ENCODE data around the gene TTC9B. TPM values are rescaled to one million over a fixed set of nuclear protein-coding genes. Genes with fewer than 3 reads are reported as not detected.

The TTC9B gene
- total RNA-seq, 4 donors from 2014 or later, result not detected

DNA sequence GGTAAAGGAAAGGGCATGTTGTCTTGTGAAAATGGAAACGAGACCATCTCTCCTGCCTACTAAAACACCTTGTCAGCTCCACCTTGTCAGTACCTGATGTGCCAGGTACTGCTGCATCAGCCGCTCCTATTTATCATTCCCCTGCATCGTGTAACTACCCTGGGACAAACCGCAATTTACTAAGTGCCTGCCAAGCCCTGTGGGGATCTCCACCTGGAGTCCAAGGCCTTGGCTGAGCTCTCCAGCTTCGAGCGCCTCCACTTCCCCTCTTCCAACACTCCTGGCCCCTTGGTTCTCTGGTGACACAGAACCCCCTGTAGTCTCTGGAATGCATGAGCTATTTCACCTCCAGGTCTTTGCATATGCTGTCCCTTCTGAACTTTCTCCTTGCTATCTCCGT, 34.2 kb upstream of the TTC9B start:
- H3K27me3 ChIP-seq, result no peaks in the 10 kb centered on the region
- H3K27ac ChIP-seq, result peak overlapping the region in 3 of 4 donors; percentile 35 to 95 (median 61)
- in situ Hi-C loops (cut with MboI; ENCODE audit: low sequenced_read_pairs in 4 of 4), result no loop called here
- ATAC-seq (no peak), DNase-seq (no peak)
- H3K9me3 ChIP-seq, result no peaks in the 10 kb centered on the region
- intact Hi-C loops (cut with DNase I; ENCODE audit: low total_unique reads), result no loop called here
- peaks cover 15 to 49% of the 10 kb centered on the region in 2 donors for H3K4me1 ChIP-seq
- no peak overlapping the region for H3K4me3 ChIP-seq
- no peak for TF ChIP-seq POLR2A (IDR thresholded peaks at IDR 0.05)
- TF ChIP-seq, protein P1, sequence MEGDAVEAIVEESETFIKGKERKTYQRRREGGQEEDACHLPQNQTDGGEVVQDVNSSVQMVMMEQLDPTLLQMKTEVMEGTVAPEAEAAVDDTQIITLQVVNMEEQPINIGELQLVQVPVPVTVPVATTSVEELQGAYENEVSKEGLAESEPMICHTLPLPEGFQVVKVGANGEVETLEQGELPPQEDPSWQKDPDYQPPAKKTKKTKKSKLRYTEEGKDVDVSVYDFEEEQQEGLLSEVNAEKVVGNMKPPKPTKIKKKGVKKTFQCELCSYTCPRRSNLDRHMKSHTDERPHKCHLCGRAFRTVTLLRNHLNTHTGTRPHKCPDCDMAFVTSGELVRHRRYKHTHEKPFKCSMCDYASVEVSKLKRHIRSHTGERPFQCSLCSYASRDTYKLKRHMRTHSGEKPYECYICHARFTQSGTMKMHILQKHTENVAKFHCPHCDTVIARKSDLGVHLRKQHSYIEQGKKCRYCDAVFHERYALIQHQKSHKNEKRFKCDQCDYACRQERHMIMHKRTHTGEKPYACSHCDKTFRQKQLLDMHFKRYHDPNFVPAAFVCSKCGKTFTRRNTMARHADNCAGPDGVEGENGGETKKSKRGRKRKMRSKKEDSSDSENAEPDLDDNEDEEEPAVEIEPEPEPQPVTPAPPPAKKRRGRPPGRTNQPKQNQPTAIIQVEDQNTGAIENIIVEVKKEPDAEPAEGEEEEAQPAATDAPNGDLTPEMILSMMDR (IDR thresholded peaks at IDR 0.05 in 4 of 5, conservative IDR thresholded peaks at IDR 0.05 in 1 of 5), result no peak
- peaks cover 0 to 32% of the 10 kb centered on the region in 2 donors for H3K36me3 ChIP-seq

DNA sequence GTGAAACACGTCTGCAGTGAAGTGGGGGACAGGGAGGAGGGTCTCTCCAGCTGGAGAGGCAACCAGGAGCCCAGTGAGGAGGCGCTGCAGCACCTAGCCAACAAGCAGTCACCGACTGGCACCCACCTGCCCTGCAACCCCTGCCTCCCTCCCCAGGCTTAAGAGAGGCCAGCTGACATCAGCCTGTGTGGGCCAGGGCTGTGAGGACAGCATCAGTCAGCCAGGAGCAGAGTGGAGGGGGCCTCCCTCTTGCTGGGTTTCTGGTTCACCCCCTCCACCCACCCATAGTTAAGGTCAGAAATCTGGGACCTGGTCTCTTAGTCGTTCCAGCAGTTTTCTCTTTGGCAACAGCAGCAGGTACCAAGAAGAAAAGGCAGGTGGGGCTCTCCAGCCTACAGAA, 33.8 kb upstream of the TTC9B start:
- in situ Hi-C loops (cut with MboI; ENCODE audit: low sequenced_read_pairs in 4 of 4), result no loop called here
- Histone ChIP-seq H3K4me1 (peaks cover 13 to 49% of the 10 kb centered on the region in 2 donors), H3K9me3 (no peaks in the 10 kb centered on the region), H3K27ac (peak overlapping the region in 3 of 4 donors; percentile 19 to 95 (median 19)), H3K36me3 (peaks cover 0 to 32% of the 10 kb centered on the region in 2 donors), H3K4me3 (no peak overlapping the region), H3K27me3 (no peaks in the 10 kb centered on the region)
- intact Hi-C loops (cut with DNase I; ENCODE audit: low total_unique reads), result no loop called here
- TF ChIP-seq, protein P1 (IDR thresholded peaks at IDR 0.05 in 4 of 5, conservative IDR thresholded peaks at IDR 0.05 in 1 of 5), result no peak
- no peak for TF ChIP-seq POLR2A (IDR thresholded peaks at IDR 0.05)
- DNase-seq, result no peak
- no peak for ATAC-seq

DNA sequence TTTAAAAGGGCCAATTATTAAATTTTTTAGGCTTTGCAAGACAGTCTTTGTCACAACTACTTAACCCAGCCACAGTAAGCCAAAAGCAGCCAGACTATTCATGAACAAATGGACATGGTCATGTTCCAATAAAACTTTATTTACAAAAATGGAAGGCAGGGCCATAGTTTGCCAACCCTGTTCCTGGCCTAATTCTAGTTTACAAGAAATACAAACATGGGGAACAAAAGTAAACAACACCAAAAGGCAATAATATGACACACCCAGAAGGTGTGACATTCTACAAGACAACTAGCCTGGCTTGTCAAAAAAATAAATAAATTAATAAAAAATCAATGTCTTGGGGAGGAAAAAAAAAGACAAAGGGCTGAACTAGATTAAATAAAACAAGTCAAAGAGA, 33.1 kb upstream of the TTC9B start:
- Histone ChIP-seq H3K4me1 (peaks cover 13 to 48% of the 10 kb centered on the region in 2 donors), H3K9me3 (no peaks in the 10 kb centered on the region), H3K36me3 (peaks cover 0 to 30% of the 10 kb centered on the region in 2 donors), H3K4me3 (no peak overlapping the region), H3K27ac (peak overlapping the region in 1 of 4 donors; percentile 95), H3K27me3 (no peaks in the 10 kb centered on the region)
- TF ChIP-seq POLR2A (IDR thresholded peaks at IDR 0.05), result no peak
- TF ChIP-seq, protein P1 (IDR thresholded peaks at IDR 0.05 in 4 of 5, conservative IDR thresholded peaks at IDR 0.05 in 1 of 5), result no peak
- intact Hi-C loops (cut with DNase I; ENCODE audit: low total_unique reads), result no loop called here
- in situ Hi-C loops (cut with MboI; ENCODE audit: low sequenced_read_pairs in 4 of 4), result no loop called here
- no peak for ATAC-seq
- DNase-seq, result no peak

DNA sequence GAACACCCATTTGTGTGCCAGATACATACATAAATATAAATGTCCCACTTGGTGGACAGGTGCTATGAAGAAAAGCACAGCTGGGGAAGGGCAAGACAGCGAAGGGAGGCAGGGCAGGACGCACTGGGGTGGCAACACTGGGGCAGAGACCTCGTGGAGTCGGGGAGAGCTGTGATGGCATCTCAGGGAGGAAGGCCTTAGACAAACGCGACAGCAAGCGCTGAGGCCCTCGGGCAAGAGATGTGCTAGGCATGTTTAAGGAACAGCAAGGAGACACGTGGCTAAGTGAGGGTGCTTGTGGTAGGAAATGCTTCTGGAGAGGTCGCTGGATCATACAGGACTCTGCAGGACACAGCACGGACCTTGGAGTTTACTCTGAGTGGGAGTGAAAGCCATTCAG, 31.6 kb upstream of the TTC9B start:
- peaks cover 20 to 59% of the 10 kb centered on the region in 2 donors for H3K4me1 ChIP-seq
- no peak for DNase-seq
- no peaks in the 10 kb centered on the region for H3K27me3 ChIP-seq

More for the DNA sequence above, 31.6 kb upstream of the TTC9B start:
- ATAC-seq, result no peak
- peak overlapping the region in 3 of 4 donors; percentile 33 to 37 (median 35) for H3K27ac ChIP-seq
- no peak overlapping the region for H3K4me3 ChIP-seq
- H3K9me3 ChIP-seq, result no peaks in the 10 kb centered on the region
- peaks cover 0 to 16% of the 10 kb centered on the region in 2 donors for H3K36me3 ChIP-seq
- in situ Hi-C loops (cut with MboI; ENCODE audit: low sequenced_read_pairs in 4 of 4) (no loop called here), intact Hi-C loops (cut with DNase I; ENCODE audit: low total_unique reads) (no loop called here)
- TF ChIP-seq, protein P1 (IDR thresholded peaks at IDR 0.05 in 4 of 5, conservative IDR thresholded peaks at IDR 0.05 in 1 of 5), result no peak
- TF ChIP-seq POLR2A (IDR thresholded peaks at IDR 0.05), result no peak

Data from gastrocnemius medialis (tissue), 4 donors.